NCI-H345 (cell line): ENCODE measurements around the gene ACTL7B.
A peak's percentile ranks its signal among the peaks of the same experiment; 100 is the strongest.

Source experiments
- DNase-seq: peaks from one replicate; lab custom pipeline; 2025; lab: John Stamatoyannopoulos, UW

Gene ACTL7B

DNA sequence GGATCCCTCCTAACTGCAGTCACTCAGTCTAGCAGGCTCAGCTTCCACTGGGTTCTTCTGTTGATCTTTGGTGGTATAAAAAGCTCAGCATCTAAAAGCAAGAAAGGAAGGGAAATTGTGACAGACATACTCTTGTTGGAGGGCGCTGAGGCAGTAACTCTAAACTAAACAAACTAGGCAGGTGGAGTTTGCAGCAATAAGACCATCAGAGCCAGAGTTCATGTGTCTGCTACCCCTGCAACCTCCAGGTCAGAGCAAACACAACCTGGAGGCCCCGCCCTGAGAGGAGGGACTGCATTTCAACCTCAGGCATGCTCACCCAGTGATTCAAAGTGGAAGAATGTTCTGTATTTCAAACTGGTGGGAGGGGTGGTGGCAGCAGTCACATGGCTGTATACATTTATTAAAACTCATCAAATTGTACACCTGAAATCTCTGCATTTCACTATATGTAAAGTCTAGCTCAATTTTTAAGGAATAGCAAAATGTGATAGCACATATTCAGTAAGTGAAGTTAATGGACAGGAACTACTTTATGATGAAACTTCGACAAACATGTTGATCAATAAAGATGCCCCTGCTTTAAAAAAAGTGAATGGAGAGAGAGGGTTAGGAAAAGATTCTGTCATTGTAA lies 13.4 kb upstream of the ACTL7B start:
- no peak for DNase-seq

DNA sequence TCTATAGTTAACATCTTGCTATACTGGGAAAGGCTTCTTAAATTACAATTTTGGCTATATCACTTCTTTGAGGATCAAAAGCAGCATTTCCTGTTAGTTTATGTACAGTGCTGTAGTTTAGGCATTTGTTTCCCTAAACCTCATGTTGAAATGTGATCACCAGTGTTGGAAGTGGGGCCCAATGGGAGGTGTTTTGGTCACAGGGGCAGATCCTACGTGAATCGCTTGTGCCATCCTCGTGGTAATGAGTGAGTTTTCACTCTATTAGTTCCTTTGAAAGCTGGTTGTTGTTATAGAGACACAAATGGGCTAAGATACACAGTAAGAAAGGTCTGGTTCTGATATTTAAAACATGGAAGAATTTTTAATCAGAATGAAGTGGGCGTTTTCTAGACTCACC lies 12.0 kb upstream of the ACTL7B start:
- no peak for DNase-seq

- DNase-seq = no peak
These were observed 11.3 kb upstream of the ACTL7B start for GRCh38 chr9:108867116-108867515.

DNA sequence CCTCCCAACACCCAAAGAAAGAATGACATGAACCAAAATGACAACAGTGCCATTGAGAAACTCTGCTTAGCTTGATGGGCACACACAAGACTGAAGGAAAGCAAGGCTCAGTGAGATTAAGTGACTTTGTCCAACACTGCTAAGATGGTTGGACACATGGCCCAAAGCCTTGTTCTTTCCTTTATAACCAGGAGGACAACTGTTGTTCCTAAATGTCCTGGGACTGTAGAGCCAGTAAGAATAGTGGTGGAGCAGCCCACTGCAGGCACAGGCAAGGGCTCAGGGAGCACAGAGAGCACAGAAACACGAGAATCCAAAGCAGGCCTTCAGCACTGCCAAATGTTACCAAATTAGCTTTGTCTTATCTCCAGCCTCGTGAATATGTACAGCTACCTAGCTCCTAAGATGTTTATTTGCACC lies 10.2 kb upstream of the ACTL7B start:
- DNase-seq = no peak

DNA sequence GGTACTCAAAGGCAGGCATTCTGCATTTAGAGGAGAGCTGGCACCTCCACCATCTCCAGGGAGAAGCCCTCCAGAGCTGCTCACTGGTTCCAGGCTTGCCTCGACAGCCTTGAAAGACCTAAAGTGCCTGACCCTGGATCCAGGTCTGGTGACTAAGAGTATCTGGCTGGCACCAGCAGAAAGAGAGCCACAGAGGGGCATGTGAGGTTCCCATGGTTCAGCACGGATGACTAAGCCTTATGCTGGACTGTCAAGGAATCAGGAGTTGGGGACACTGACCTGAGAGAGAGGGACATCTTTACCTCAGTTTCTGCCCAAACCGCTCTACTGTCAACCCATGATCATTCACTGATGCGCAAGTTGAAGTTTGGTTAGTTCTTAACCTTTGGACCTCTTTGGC lies 9.3 kb upstream of the ACTL7B start:
- no peak for DNase-seq

DNA sequence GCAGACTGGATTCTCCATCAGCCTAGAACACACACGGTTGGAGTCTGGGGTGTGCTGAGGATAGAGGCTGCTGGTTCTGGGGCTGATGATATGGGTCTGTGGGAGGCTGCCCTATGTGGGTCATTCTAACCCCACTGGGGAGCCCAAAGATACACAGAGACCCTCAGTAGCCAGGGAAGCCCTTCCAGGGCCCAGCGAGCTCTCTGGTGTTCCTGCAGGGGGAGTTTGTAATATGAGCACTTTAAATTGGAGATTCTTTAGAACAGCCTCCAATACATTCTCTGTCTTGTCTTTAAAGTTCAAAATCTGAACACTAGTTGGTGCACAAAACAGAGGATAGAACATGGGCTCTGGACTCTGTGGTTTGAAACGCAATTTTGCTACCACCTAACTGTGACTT lies 8.7 kb upstream of the ACTL7B start:
- DNase-seq = no peak

GRCh38 chr9:108863891-108864290 lies 8.1 kb upstream of the ACTL7B start:
- DNase-seq = no peak

- no peak for DNase-seq
These were observed 6.2 kb upstream of the ACTL7B start, which contains the start of gene ACTL7A for GRCh38 chr9:108861997-108862396. Gene ACTL7A, plus strand, starts transcription at chr9:108862266. Its CDS starts 57 bp downstream, at chr9:108862323.

DNA sequence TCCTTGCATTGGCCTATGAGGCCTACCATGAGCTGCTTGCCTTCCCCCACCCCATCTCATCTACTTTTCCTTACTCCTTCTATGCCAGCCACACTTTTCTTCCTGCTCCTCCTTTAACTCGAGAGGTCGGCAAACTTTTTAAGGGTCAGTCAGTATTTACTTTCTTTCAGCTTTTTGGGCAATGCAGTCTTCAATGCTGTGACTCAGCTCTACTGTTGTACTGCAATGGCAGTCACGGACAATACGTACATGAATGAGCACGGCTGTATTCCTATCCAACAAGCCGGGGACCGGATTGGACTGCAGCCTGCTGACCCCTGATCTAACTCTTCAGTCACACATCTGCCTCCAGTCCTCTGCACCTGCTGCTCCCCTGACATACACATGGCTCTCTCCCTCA lies 5.7 kb upstream of the ACTL7B start:
- peak; percentile 13 for DNase-seq

DNA sequence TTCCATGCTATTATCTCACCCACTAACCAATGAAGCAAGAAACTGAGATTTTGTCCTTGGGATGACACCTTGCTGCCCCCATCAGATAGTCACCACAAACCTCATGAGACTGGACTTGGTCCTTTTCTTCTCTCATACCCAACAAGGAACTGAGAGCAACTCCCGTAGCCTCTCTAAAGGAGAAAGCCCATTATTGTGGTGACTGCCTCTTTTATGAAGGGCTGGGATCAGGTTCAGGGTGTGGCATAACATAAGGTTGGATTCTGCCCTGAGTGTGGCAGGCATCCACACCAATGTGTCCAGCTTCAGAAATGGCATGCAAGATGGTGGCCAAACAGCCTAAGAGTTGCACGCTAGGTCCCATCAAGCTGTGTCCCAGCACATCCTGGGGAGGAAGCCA lies 5.0 kb upstream of the ACTL7B start:
- DNase-seq = no peak

- DNase-seq = no peak
These were observed 4.6 kb upstream of the ACTL7B start for GRCh38 chr9:108860354-108860753.

DNA sequence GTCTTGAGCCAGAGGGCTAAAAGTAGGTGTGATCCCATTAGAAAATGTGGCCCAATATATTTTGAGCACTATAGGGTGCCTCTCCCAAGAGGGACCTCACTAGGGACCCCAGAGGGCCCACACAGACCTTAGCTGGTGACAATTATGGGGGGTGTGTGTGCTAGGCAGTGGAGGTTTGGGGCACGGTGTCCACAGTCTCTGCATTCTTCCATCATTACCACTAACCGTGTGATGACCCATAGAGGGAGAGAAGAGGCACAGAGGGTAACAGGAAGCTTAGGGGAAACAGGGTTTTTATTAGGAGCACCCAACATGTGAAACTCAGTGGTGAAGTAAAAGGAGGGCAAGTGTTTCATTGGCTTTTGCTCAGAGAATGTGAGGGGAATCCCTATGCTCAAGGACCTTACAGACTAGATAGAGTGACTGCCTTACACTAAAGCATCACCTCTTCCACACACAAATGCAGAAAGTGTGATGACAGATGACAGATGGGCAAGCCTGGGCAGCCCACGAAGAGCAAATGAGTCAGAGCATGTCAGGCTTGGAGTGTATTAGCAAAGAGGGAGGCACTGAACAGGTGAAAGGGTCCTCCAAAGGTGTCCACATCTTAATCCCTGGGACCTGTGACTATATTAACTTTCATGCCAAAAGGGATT lies 3.8 kb upstream of the ACTL7B start:
- no peak for DNase-seq

- no peak for DNase-seq
These were observed 1.8 kb upstream of the ACTL7B start for GRCh38 chr9:108857572-108857971.

- no peak for DNase-seq
These were observed 278 bp downstream of the ACTL7B start for GRCh38 chr9:108855529-108855886.

DNA sequence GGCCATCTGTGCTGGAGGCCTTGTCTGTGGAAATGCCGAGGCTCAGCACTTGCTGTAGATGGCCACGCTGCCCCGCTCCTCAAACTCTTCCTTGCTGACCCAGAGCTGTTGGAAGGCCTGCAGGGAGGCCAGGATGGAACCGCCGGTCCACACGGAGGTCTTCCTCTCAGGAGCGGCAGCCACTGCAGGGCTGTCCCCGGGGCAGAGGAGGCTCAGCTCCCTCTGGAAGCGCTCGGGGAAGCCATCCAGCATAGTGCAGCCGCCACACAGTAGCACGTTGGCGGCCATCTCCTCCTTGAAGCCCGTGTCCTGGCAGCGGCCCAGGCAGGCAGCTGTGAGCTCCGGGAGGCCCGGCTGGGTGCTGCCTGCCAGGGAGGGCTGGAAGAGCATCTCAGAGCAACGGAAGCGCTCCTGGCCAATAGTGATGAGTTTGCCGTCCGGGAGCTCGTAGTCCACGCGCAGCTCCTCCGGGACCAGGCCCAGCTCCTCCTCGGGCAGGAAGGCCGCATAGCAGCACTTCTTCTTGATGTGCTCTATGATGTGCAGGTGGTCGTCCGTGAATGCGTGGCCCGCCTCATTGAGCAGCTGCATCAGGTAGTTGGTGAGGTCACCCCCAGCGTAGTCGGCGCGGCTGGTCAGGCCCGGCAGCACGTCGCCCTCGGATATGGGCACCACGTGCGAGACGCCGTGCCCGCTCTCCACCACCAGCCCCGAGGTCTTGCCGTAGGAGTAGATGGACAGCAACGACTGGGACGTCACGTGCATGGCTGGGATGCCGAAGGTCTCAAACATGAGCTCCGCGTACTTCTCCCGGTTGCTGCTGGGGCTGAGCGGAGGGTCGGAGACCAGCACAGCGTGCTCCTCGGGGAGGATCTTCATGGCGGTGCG lies 901 bp downstream of the ACTL7B start:
- DNase-seq = peak; percentile 60

DNA sequence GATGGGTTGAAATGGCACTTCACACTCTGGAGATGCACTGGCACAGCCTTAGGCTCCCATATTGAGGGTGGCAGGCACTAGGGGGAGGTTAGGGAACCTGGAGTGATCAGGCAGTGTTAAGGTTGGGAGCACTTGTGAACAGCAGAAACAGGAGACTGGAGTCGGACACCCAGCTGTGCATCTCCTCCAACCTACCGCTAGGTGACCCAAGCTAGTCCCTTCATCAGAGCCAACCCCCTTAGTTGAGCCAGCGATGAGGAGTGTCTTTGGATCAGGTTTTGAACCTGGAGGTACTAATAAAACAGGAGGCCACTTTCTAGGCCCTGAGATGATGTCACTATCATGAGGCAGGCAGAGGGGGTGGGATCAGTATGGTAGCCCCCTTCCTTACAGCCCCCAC lies 1.7 kb downstream of the ACTL7B start:
- DNase-seq = no peak

DNA sequence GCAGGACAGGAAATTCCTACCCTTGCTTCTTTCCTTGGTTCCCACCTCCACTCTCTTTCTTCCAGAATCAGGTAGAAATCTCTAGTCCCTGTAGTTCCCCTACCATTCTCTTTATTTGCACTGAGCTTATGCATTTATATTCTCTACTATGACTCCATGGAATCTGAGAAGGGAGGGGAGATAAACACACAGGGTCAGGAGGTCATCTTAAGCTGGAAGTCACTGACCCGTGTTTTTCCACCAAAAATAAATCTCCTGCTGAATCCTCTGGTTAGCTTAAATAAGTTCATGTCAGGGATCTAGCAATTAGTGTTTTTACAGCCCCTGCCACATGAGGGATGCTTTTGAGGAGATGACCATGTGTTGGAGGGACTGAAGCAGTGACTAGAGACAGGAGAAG lies 3.7 kb downstream of the ACTL7B start:
- no peak for DNase-seq

DNA sequence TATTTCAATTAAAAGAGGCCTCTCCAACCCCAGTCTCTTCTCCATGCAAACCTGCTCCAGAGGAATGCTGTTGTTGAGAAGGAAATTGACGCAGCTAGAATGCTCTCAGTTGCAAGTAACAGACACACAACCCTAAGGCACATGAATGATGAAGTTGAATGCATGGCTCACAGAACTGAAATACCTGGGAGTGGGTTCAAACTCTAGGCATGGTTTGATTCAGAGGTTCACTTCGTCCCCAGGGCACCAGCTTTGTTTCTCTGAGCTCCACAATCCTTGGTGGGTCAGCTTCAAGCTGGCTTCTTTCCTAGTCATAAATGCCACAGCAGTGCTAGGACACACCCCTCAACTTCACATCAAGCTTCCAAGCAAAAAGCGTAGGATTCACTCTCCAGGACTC lies 4.6 kb downstream of the ACTL7B start:
- no peak for DNase-seq

DNA sequence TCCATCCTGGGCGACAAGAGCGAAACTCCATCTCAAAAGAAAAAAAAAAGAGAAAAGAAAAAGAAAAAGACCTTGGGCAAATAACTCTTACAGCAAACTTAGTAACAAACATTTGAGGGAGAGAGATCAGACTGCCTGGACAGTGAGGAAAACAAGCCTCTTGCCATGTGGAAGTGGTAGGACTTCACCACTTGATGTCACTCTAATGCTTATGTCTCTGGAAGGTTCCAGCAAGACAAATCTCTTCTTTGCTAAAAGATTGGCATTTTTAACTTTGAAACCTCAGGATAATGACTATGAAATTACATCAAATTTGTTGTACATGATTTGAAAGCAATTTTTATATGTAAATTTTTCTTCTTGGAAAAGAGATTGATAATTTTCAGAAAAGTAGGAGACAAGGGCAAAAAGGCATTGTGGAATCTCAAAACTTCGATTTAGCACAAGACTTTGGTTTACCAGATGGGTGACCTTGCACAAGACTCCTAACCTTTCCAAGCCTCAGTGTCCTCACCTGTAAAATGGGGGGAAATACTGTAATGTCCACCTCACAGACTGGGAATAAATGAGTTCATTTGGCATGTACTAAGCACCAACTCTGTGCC lies 5.4 kb downstream of the ACTL7B start:
- peak; percentile 7 for DNase-seq

GRCh38 chr9:108848296-108848695 lies 7.5 kb downstream of the ACTL7B start:
- DNase-seq = peak; percentile 22

DNA sequence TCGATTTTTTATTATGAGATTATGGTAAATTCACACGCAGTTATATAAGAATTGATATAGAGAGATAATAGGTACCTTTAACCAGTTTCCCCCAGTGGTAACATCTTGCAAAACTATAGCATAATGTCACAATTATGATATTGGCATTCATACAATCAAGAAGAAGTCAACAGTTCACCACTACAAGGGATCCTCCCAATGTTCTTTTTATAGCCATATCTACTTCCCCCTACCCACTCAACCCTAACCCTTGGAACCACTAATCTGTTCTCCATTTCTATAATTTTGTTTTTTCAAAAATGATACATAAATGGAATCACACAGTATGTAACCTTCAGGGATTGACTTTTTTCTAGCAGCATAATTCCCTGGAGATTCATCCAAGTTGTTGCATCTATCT lies 9.8 kb downstream of the ACTL7B start:
- DNase-seq = no peak

- DNase-seq = no peak
These were observed 10.3 kb downstream of the ACTL7B start for GRCh38 chr9:108845507-108845906.

DNA sequence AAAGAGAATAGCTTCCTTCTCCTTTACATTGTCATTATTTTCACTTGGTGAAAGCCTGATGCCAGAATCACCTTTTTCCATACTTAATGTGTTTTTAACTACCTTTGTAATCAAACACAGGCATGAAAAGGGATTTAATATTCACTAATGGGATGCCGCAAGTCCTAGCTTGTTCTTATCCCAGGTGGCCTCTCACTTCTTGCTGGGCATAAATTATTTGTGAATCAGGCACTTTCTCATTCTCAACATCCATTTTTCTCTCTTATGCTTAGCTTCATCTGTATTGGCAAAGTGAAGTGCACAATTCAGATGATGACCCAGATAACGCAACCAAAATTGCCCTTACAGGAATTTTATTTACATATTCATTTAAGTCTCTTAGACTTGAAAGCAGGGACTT lies 10.9 kb downstream of the ACTL7B start:
- DNase-seq = peak; percentile 66
